H9 (cell line): ENCODE data around the gene CDH8. TPM values are rescaled to one million over a fixed set of nuclear protein-coding genes. Genes with fewer than 3 reads are reported as not detected.

Source experiments
- DNase-seq: peaks from one replicate; pipeline ENCODE4 v3.0.0-alpha.2; 2017
- H2AFZ ChIP-seq: one replicate; pipeline ENCODE4 v1.6.1; 2013; ENCODE audit warnings: mild to moderate bottlenecking, low read length, control low read depth, moderate library complexity
- H2AK5ac ChIP-seq: 2 replicates; pipeline ENCODE4 v1.6.1; 2013; ENCODE audit warnings: low read length, control low read depth, mixed read lengths; ENCODE audit not compliant: insufficient read length
- H2BK120ac ChIP-seq: one replicate; pipeline ENCODE4 v1.6.1; 2013; ENCODE audit warnings: low read depth, mild to moderate bottlenecking, low read length, control low read depth, inconsistent platforms; ENCODE audit not compliant: poor library complexity, severe bottlenecking
- H2BK12ac ChIP-seq: 2 replicates; pipeline ENCODE4 v1.6.1; 2013; ENCODE audit warnings: low read length, control low read depth, mixed read lengths, low read depth; ENCODE audit not compliant: insufficient read length
- H2BK15ac ChIP-seq: 2 replicates; pipeline ENCODE4 v1.6.1; 2013; ENCODE audit warnings: low read depth, low read length, control low read depth
- H2BK20ac ChIP-seq: one replicate; pipeline ENCODE4 v1.6.1; 2013; ENCODE audit warnings: low read depth, mild to moderate bottlenecking, low read length, control low read depth, inconsistent platforms; ENCODE audit not compliant: poor library complexity, severe bottlenecking
- H2BK5ac ChIP-seq: 2 replicates; pipeline ENCODE4 v1.6.1; 2013; ENCODE audit warnings: low read length, control low read depth, mixed read lengths; ENCODE audit not compliant: insufficient read length
- H3K14ac ChIP-seq: 2 replicates; pipeline ENCODE4 v1.6.1; 2013; ENCODE audit warnings: low read length, control low read depth; ENCODE audit not compliant: insufficient read depth
- H3K18ac ChIP-seq: 2 replicates; pipeline ENCODE4 v1.6.1; 2013; ENCODE audit warnings: low read depth, mild to moderate bottlenecking, mixed read lengths, low read length, control low read depth; ENCODE audit not compliant: insufficient read length
- H3K23ac ChIP-seq: 2 replicates; pipeline ENCODE4 v1.6.1; 2013; ENCODE audit warnings: low read length, control low read depth, mixed read lengths, low read depth; ENCODE audit not compliant: insufficient read length
- H3K23me2 ChIP-seq: 2 replicates; pipeline ENCODE4 v1.6.1; 2013; ENCODE audit warnings: low read depth, mild to moderate bottlenecking, mixed read lengths, low read length, control low read depth; ENCODE audit not compliant: insufficient read length, poor library complexity, severe bottlenecking
- H3K27ac ChIP-seq: 2 replicates; pipeline ENCODE4 v1.5.1; 2013; ENCODE audit warnings: low read length, control low read depth, mixed read lengths, low read depth; ENCODE audit not compliant: insufficient read length
- H3K27me3 ChIP-seq: 2 replicates; pipeline ENCODE4 v1.6.1; 2013; ENCODE audit warnings: low read length, control low read depth, inconsistent platforms; ENCODE audit not compliant: insufficient read depth
- H3K4ac ChIP-seq: 2 replicates; pipeline ENCODE4 v1.6.1; 2013; ENCODE audit warnings: low read depth, mild to moderate bottlenecking, control low read depth, inconsistent platforms, low read length, moderate library complexity
- H3K4me1 ChIP-seq: 2 replicates; pipeline ENCODE4 v1.6.1; 2013; ENCODE audit warnings: low read length, control low read depth, inconsistent platforms; ENCODE audit not compliant: insufficient read depth
- H3K4me2 ChIP-seq: 2 replicates; pipeline ENCODE4 v1.6.1; 2013; ENCODE audit warnings: low read length, control low read depth, mixed read lengths; ENCODE audit not compliant: insufficient read length, insufficient read depth
- H3K56ac ChIP-seq: 2 replicates; pipeline ENCODE4 v1.6.1; 2013; ENCODE audit warnings: low read depth, mild to moderate bottlenecking, mixed read lengths, low read length, control low read depth; ENCODE audit not compliant: insufficient read length
- H3K79me1 ChIP-seq: 2 replicates; pipeline ENCODE4 v1.6.1; 2013; ENCODE audit warnings: low read depth, mild to moderate bottlenecking, moderate library complexity, low read length, control low read depth, inconsistent platforms; ENCODE audit not compliant: insufficient read depth, poor library complexity, severe bottlenecking
- H3K79me2 ChIP-seq: 2 replicates; pipeline ENCODE4 v1.6.1; 2013; ENCODE audit warnings: low read length, control low read depth, inconsistent platforms; ENCODE audit not compliant: insufficient read depth
- H3K9ac ChIP-seq: 2 replicates; pipeline ENCODE4 v1.6.1; 2013; ENCODE audit warnings: low read length, control low read depth, mixed read lengths; ENCODE audit not compliant: insufficient read length; ENCODE audit errors: extremely low read depth
- H3K9me3 ChIP-seq: one replicate; pipeline ENCODE4 v1.6.1; 2013; ENCODE audit warnings: low read depth, low read length, inconsistent platforms; ENCODE audit not compliant: control insufficient read depth
- H3T11ph ChIP-seq: one replicate; pipeline ENCODE4 v1.6.1; 2013; ENCODE audit warnings: mild to moderate bottlenecking, low read length, control low read depth, inconsistent platforms
- H4K20me1 ChIP-seq: one replicate; pipeline ENCODE4 v1.6.1; 2013; ENCODE audit not compliant: control insufficient read depth, insufficient read length, insufficient read depth
- H4K5ac ChIP-seq: 2 replicates; pipeline ENCODE4 v1.6.1; 2013; ENCODE audit warnings: low read depth, mild to moderate bottlenecking, mixed read lengths, low read length, control low read depth; ENCODE audit not compliant: insufficient read length
- H4K8ac ChIP-seq: replicated peaks from 2 replicates; pipeline ENCODE4 v1.6.1; 2013; ENCODE audit warnings: low read length, control low read depth, mixed read lengths, low read depth; ENCODE audit not compliant: insufficient read length
- H4K91ac ChIP-seq: 2 replicates; pipeline ENCODE4 v1.6.1; 2013; ENCODE audit warnings: low read depth, mild to moderate bottlenecking, moderate library complexity, mixed read lengths, low read length, control low read depth; ENCODE audit not compliant: insufficient read length
- H3K27ac Mint-ChIP-seq, 3 experiments: 2 replicates in 2 of 3; 3 replicates in 1 of 3; pipeline ENCODE4 v1.8.0; 2020 to 2021; ENCODE audit warnings: mixed read lengths in 3 of 3, mild to moderate bottlenecking in 1 of 3, moderate library complexity in 1 of 3
- H3K27me3 Mint-ChIP-seq: 2 replicates; pipeline ENCODE4 v1.8.0; 2021; ENCODE audit warnings: low read depth, mild to moderate bottlenecking, moderate library complexity, mixed read lengths
- H3K36me3 Mint-ChIP-seq, 3 experiments: 2 replicates in 2 of 3; 3 replicates in 1 of 3; pipeline ENCODE4 v1.8.0; 2020 to 2021; ENCODE audit warnings: low read depth in 3 of 3, mixed read lengths in 3 of 3; ENCODE audit not compliant: insufficient read depth in 1 of 3
- H3K4me1 Mint-ChIP-seq, 2 experiments: 2 replicates each; pipeline ENCODE4 v1.8.0; 2020; ENCODE audit warnings: mixed read lengths in 2 of 2
- H3K4me3 Mint-ChIP-seq, 2 experiments: 2 replicates in 1 of 2; 3 replicates in 1 of 2; pipeline ENCODE4 v1.8.0; 2020 to 2021; ENCODE audit warnings: mild to moderate bottlenecking in 2 of 2, mixed read lengths in 2 of 2, moderate library complexity in 1 of 2
- H3K9me3 Mint-ChIP-seq, 2 experiments: 2 replicates in 1 of 2; 3 replicates in 1 of 2; pipeline ENCODE4 v1.8.0; 2020; ENCODE audit warnings: mild to moderate bottlenecking in 2 of 2, mixed read lengths in 2 of 2, moderate library complexity in 1 of 2
- CTCF ChIP-seq: fragments of 200-600 bp; sonication (generic); conservative IDR thresholded peaks from 3 replicates; pipeline ENCODE4 v1.8.0; 2021; ENCODE audit warnings: antibody characterized with exemption, mild to moderate bottlenecking
- WGBS: extraction: QIAGEN DNeasy Blood & Tissue Kit; methylation state at CpG from one replicate; pipeline ENCODE4 v1.1.7; 2013; ENCODE audit warnings: missing lambda C conversion rate, low lambda C conversion rate, mixed read lengths; ENCODE audit not compliant: insufficient read length; ENCODE audit errors: extremely low coverage; 5-methylcytosine and 5-hydroxymethylcytosine counted together
- total RNA-seq: library from RNA; stranded (reverse); gene quantifications from 2 replicates; pipeline ENCODE4 v1.2.1, GENCODE V29; 2021

The CDH8 gene
- total RNA-seq, 1 experiment from 2014 or later = 12.0 TPM

GRCh38 chr16:62033065-62033464 is 3.2 kb downstream of the CDH8 start:
- H3K27me3 Mint-ChIP-seq = peaks cover 69% of the 10 kb centered on the region

More at GRCh38 chr16:62033065-62033464, 3.2 kb downstream of the CDH8 start:
- Histone ChIP-seq H3K4me1 (no peaks in the 10 kb centered on the region; the same call in 1 of the 2 replicates), H3K14ac (no peak overlapping the region), H4K5ac (no peak overlapping the region), H3T11ph (no peak overlapping the region), H4K91ac (no peak overlapping the region), H4K8ac (no peak overlapping the region), H2BK5ac (no peak overlapping the region), H3K9ac (no peak overlapping the region), H2BK15ac (no peak overlapping the region), H3K79me2 (no peaks in the 10 kb centered on the region), H2BK12ac (no peak overlapping the region), H3K4ac (no peak overlapping the region), H3K27ac (no peak overlapping the region), H2AFZ (no peak overlapping the region), H3K27me3 (peaks cover 33% of the 10 kb centered on the region; the same call in 1 of the 2 replicates), H2BK120ac (no peak overlapping the region), H2AK5ac (no peak overlapping the region), H3K79me1 (no peaks in the 10 kb centered on the region), H3K23ac (no peak overlapping the region), H3K56ac (no peak overlapping the region), H3K23me2 (peaks cover 28% of the 10 kb centered on the region), H3K9me3 (no peaks in the 10 kb centered on the region), H3K4me2 (no peak overlapping the region), H4K20me1 (no peaks in the 10 kb centered on the region), H3K18ac (no peak overlapping the region), H2BK20ac (no peak overlapping the region)
- Mint-ChIP-seq H3K9me3 (no peaks in the 10 kb centered on the region; a peak in 2 of 5 replicates), H3K4me1 (peaks cover 33 to 40% of the 10 kb centered on the region in 2 experiments), H3K27ac (no peak overlapping the region), H3K4me3 (no peak overlapping the region; a peak in 1 of 5 replicates), H3K36me3 (no peaks in the 10 kb centered on the region)
- no peak for TF ChIP-seq CTCF
- no CpG with 5 or more reads among the region's 1 CpG for WGBS
- no peak for DNase-seq
